ENCODE data around the gene HSD11B2. TPM values are rescaled to one million over a fixed set of nuclear protein-coding genes. Genes with fewer than 3 reads are reported as not detected.

HSD11B2 gene
- total and polyA plus RNA-seq, 9 donors = 3.7 to 14.5 (median 7.7) TPM

GRCh38 chr16:67486805-67487204 lies 55.9 kb downstream of the HSD11B2 start:
- DNase-seq = no peak
- H3K4me3 ChIP-seq (ENCODE audit: low read length) = no peak overlapping the region
- H3K36me3 ChIP-seq (ENCODE audit: control insufficient read depth, insufficient read depth, low read length) = peaks cover 17% of the 10 kb centered on the region
- no peaks in the 10 kb centered on the region for H3K9me3 ChIP-seq (replicated peaks; ENCODE audit: control insufficient read depth, low read depth, low read length)
- H3K27me3 ChIP-seq (ENCODE audit: control insufficient read depth, insufficient read depth, low read length) = no peaks in the 10 kb centered on the region
- no peak overlapping the region for H3K27ac ChIP-seq (ENCODE audit: low read length)
- 90% methylated on average over 2 of the region's 3 CpGs for WGBS (ENCODE audit: insufficient coverage)
- peaks cover 16% of the 10 kb centered on the region for H3K4me1 ChIP-seq (ENCODE audit: control insufficient read depth, insufficient read depth, low read length)

Other genes starting within 250 kb of the HSD11B2 start
- 8.6 TPM for gene MATCAP1, start 247.2 kb upstream of the HSD11B2 start, total RNA-seq
- 10 to 100 TPM; 13.3 to 25.9 (median 21.1) TPM for gene MATCAP1, start 247.2 kb upstream of the HSD11B2 start, polyA plus RNA-seq (ENCODE audit: insufficient read depth in 1 of 8, insufficient read length in 8 of 8, low replicate concordance in 1 of 8)
- 7.6 TPM for gene EXOC3L1, start 241.0 kb upstream of the HSD11B2 start, total RNA-seq
- 10 to 100 TPM in 5 of 8 donors, 1 to 10 TPM in 3; 7.6 to 15.5 (median 11.5) TPM for gene EXOC3L1, start 241.0 kb upstream of the HSD11B2 start, polyA plus RNA-seq (ENCODE audit: insufficient read depth in 1 of 8, insufficient read length in 8 of 8, low replicate concordance in 1 of 8)
- 28.1 TPM for gene E2F4, start 239.0 kb upstream of the HSD11B2 start, total RNA-seq
- gene E2F4, start 239.0 kb upstream of the HSD11B2 start, polyA plus RNA-seq (ENCODE audit: insufficient read depth in 1 of 8, insufficient read length in 8 of 8, low replicate concordance in 1 of 8) = 10 to 100 TPM; 41.8 to 51.1 (median 46.7) TPM
- 0.80 TPM for gene ELMO3, start 232.0 kb upstream of the HSD11B2 start, total RNA-seq
- gene ELMO3, start 232.0 kb upstream of the HSD11B2 start, polyA plus RNA-seq (ENCODE audit: insufficient read depth in 1 of 8, insufficient read length in 8 of 8, low replicate concordance in 1 of 8) = 1 to 10 TPM in 6 of 8 donors, under 1 TPM in 2; 0.68 to 3.3 (median 1.4) TPM
- 22.3 TPM for gene TMEM208, start 204.0 kb upstream of the HSD11B2 start, total RNA-seq
- gene TMEM208, start 204.0 kb upstream of the HSD11B2 start, polyA plus RNA-seq (ENCODE audit: insufficient read depth in 1 of 8, insufficient read length in 8 of 8, low replicate concordance in 1 of 8) = 10 to 100 TPM; 17.5 to 27.1 (median 22.1) TPM
- 9.7 TPM for gene FHOD1, start 183.6 kb upstream of the HSD11B2 start, total RNA-seq
- 10 to 100 TPM; 14.6 to 31.1 (median 21.8) TPM for gene FHOD1, start 183.6 kb upstream of the HSD11B2 start, polyA plus RNA-seq (ENCODE audit: insufficient read depth in 1 of 8, insufficient read length in 8 of 8, low replicate concordance in 1 of 8)
- 0.40 TPM for gene SLC9A5, start 182.1 kb upstream of the HSD11B2 start, total RNA-seq
- gene SLC9A5, start 182.1 kb upstream of the HSD11B2 start, polyA plus RNA-seq (ENCODE audit: insufficient read depth in 1 of 8, insufficient read length in 8 of 8, low replicate concordance in 1 of 8) = 1 to 10 TPM in 5 of 8 donors, under 1 TPM in 3; 0.71 to 1.8 (median 1.1) TPM
- gene PLEKHG4, start 151.6 kb upstream of the HSD11B2 start, total RNA-seq = 13.2 TPM
- gene PLEKHG4, start 151.6 kb upstream of the HSD11B2 start, polyA plus RNA-seq (ENCODE audit: insufficient read depth in 1 of 8, insufficient read length in 8 of 8, low replicate concordance in 1 of 8) = 10 to 100 TPM in 4 of 8 donors, 1 to 10 TPM in 4; 7.6 to 12.8 (median 10.1) TPM
- gene KCTD19, start 104.4 kb upstream of the HSD11B2 start, total RNA-seq = 0.04 TPM
- gene KCTD19, start 104.4 kb upstream of the HSD11B2 start, polyA plus RNA-seq (ENCODE audit: insufficient read depth in 1 of 8, insufficient read length in 8 of 8, low replicate concordance in 1 of 8) = under 1 TPM; 0.09 to 0.44 (median 0.24) TPM
- 0.22 TPM for gene LRRC36, start 104.3 kb upstream of the HSD11B2 start, total RNA-seq
- 1 to 10 TPM in 1 of 8 donors, under 1 TPM in 6, not detected in 1; 0.21 to 2.4 (median 0.42) TPM for gene LRRC36, start 104.3 kb upstream of the HSD11B2 start, polyA plus RNA-seq (ENCODE audit: insufficient read depth in 1 of 8, insufficient read length in 8 of 8, low replicate concordance in 1 of 8)
- gene TPPP3, start 37.6 kb upstream of the HSD11B2 start, total RNA-seq = 230 TPM
- 100 to 1,000 TPM; 387 to 805 (median 592) TPM for gene TPPP3, start 37.6 kb upstream of the HSD11B2 start, polyA plus RNA-seq (ENCODE audit: insufficient read depth in 1 of 8, insufficient read length in 8 of 8, low replicate concordance in 1 of 8)
- 20.4 TPM for gene ZDHHC1, start 14.6 kb upstream of the HSD11B2 start, total RNA-seq
- 10 to 100 TPM; 19.7 to 42.4 (median 26.0) TPM for gene ZDHHC1, start 14.6 kb upstream of the HSD11B2 start, polyA plus RNA-seq (ENCODE audit: insufficient read depth in 1 of 8, insufficient read length in 8 of 8, low replicate concordance in 1 of 8)
- gene ATP6V0D1, start 50.0 kb downstream of the HSD11B2 start, total RNA-seq = 43.5 TPM
- gene ATP6V0D1, start 50.0 kb downstream of the HSD11B2 start, polyA plus RNA-seq (ENCODE audit: insufficient read depth in 1 of 8, insufficient read length in 8 of 8, low replicate concordance in 1 of 8) = 10 to 100 TPM; 58.0 to 69.0 (median 67.0) TPM
- gene AGRP, start 52.4 kb downstream of the HSD11B2 start, total RNA-seq = not detected
- not detected for gene AGRP, start 52.4 kb downstream of the HSD11B2 start, polyA plus RNA-seq (ENCODE audit: insufficient read depth in 1 of 8, insufficient read length in 8 of 8, low replicate concordance in 1 of 8)
- gene RIPOR1, start 97.7 kb downstream of the HSD11B2 start, total RNA-seq = 20.2 TPM
- gene RIPOR1, start 97.7 kb downstream of the HSD11B2 start, polyA plus RNA-seq (ENCODE audit: insufficient read depth in 1 of 8, insufficient read length in 8 of 8, low replicate concordance in 1 of 8) = 10 to 100 TPM; 34.8 to 59.5 (median 50.5) TPM
- gene CTCF, start 131.4 kb downstream of the HSD11B2 start, total RNA-seq = 27.4 TPM
- gene CTCF, start 131.4 kb downstream of the HSD11B2 start, polyA plus RNA-seq (ENCODE audit: insufficient read depth in 1 of 8, insufficient read length in 8 of 8, low replicate concordance in 1 of 8) = 10 to 100 TPM; 37.6 to 52.3 (median 42.3) TPM
- 0.18 TPM for gene CARMIL2, start 214.0 kb downstream of the HSD11B2 start, total RNA-seq
- gene CARMIL2, start 214.0 kb downstream of the HSD11B2 start, polyA plus RNA-seq (ENCODE audit: insufficient read depth in 1 of 8, insufficient read length in 8 of 8, low replicate concordance in 1 of 8) = 1 to 10 TPM in 2 of 8 donors, under 1 TPM in 6; 0.17 to 1.2 (median 0.53) TPM
- gene ACD, start 229.1 kb downstream of the HSD11B2 start, total RNA-seq = 14.0 TPM
- gene ACD, start 229.1 kb downstream of the HSD11B2 start, polyA plus RNA-seq (ENCODE audit: insufficient read depth in 1 of 8, insufficient read length in 8 of 8, low replicate concordance in 1 of 8) = 10 to 100 TPM; 13.7 to 19.3 (median 16.5) TPM
- gene PARD6A, start 229.8 kb downstream of the HSD11B2 start, total RNA-seq = 1.3 TPM
- 1 to 10 TPM in 5 of 8 donors, under 1 TPM in 3; 0.59 to 1.8 (median 1.3) TPM for gene PARD6A, start 229.8 kb downstream of the HSD11B2 start, polyA plus RNA-seq (ENCODE audit: insufficient read depth in 1 of 8, insufficient read length in 8 of 8, low replicate concordance in 1 of 8)
- gene ENKD1, start 235.6 kb downstream of the HSD11B2 start, total RNA-seq = 10.2 TPM
- gene ENKD1, start 235.6 kb downstream of the HSD11B2 start, polyA plus RNA-seq (ENCODE audit: insufficient read depth in 1 of 8, insufficient read length in 8 of 8, low replicate concordance in 1 of 8) = 10 to 100 TPM in 1 of 8 donors, 1 to 10 TPM in 7; 8.1 to 13.4 (median 9.0) TPM
- 2.6 TPM for gene C16orf86, start 235.7 kb downstream of the HSD11B2 start, total RNA-seq
- 1 to 10 TPM; 2.1 to 4.3 (median 2.7) TPM for gene C16orf86, start 235.7 kb downstream of the HSD11B2 start, polyA plus RNA-seq (ENCODE audit: insufficient read depth in 1 of 8, insufficient read length in 8 of 8, low replicate concordance in 1 of 8)

Measured in muscle of leg (tissue), 11 donors.